Subcutaneous preadipocyte (primary cell): ENCODE data around the gene DIP2C. TPM values are rescaled to one million over a fixed set of nuclear protein-coding genes. Genes with fewer than 3 reads are reported as not detected.
A peak's percentile ranks its signal among the peaks of the same experiment; 100 is the strongest.

Experiments used
- small RNA-seq: library from RNA; depleted of rRNA; stranded (forward); fragments of <200 nt; gene quantifications from one replicate; pipeline ENCODE3, GENCODE V24; 2012
- total RNA-seq: library from RNA; depleted of rRNA; stranded (reverse); fragments of >200 nt; gene quantifications from 2 replicates; pipeline ENCODE4 v1.2.3, GENCODE V29; 2012

DIP2C gene, protein sequence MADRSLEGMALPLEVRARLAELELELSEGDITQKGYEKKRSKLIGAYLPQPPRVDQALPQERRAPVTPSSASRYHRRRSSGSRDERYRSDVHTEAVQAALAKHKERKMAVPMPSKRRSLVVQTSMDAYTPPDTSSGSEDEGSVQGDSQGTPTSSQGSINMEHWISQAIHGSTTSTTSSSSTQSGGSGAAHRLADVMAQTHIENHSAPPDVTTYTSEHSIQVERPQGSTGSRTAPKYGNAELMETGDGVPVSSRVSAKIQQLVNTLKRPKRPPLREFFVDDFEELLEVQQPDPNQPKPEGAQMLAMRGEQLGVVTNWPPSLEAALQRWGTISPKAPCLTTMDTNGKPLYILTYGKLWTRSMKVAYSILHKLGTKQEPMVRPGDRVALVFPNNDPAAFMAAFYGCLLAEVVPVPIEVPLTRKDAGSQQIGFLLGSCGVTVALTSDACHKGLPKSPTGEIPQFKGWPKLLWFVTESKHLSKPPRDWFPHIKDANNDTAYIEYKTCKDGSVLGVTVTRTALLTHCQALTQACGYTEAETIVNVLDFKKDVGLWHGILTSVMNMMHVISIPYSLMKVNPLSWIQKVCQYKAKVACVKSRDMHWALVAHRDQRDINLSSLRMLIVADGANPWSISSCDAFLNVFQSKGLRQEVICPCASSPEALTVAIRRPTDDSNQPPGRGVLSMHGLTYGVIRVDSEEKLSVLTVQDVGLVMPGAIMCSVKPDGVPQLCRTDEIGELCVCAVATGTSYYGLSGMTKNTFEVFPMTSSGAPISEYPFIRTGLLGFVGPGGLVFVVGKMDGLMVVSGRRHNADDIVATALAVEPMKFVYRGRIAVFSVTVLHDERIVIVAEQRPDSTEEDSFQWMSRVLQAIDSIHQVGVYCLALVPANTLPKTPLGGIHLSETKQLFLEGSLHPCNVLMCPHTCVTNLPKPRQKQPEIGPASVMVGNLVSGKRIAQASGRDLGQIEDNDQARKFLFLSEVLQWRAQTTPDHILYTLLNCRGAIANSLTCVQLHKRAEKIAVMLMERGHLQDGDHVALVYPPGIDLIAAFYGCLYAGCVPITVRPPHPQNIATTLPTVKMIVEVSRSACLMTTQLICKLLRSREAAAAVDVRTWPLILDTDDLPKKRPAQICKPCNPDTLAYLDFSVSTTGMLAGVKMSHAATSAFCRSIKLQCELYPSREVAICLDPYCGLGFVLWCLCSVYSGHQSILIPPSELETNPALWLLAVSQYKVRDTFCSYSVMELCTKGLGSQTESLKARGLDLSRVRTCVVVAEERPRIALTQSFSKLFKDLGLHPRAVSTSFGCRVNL (N-terminal part only)
- total RNA-seq = 12.1 and 12.5 TPM in 2 replicates

DNA sequence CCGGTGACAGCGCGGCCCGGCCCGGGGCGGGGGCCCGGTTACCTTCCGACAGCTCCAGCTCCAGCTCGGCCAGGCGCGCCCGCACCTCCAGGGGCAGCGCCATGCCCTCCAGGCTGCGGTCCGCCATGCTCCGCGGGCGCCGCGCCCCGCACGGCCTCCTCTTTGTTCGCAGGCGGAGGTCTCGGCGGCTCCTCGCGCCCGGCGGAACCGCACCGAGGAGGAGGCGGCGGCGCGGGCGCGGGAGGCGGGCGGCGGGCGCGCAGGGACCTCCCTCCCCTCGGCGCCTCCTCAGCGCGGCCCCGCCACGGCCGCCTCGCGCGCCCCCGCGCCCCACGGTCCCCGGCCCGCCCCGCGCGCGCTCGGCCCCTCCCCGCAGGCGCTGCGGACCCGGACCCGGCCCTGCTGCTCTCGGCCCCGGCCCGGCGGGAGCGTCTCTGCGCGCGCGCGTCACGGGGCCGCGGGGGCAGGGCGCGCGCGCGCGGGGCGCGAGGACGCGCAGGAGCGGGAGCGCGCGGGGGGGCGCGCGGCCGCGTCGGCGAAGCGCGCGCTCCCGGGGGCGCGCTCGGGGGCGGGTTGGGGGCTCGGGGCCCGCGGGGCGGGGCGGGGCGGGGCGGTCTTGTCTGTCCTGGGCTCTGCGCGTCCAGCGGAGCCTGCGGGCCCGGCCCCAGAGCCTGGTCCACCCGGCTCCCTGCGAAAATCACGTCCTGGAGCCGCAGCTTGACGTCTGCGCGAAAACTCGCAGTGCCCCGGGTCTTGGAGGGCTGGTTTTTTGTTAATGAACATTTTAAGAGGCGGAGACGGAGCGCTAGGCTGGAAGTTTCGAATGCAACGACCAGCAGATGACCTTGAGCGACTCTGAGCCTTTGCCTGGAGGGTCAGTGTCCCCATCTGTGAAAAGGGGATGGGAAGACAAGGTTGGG is at the start of gene DIP2C:
TSS of gene DIP2C (minus strand) at position 217 of the 920 bp plus-strand sequence. CDS start at position 127, 90 bp downstream.

Small RNA genes lying within 50 kb of the gene (small RNA-seq; reads per million reads assigned to genes)
- gene MIR5699 = 2.2 reads per million, percentile 81 among the genes with 10 or more reads in this experiment
- gene RN7SL754P = 0.08 reads per million
- gene RNA5SP298 = 0.14 reads per million

Other genes with a start within 250 kb of the DIP2C start
- gene LARP4B, start 242.0 kb upstream of the DIP2C start, total RNA-seq = 42.6 and 59.4 TPM in 2 replicates